Stomach smooth muscle (tissue), 2 donors: Measurements from ENCODE around the gene NGRN.
"Not testable (repeated sequence)": the region's sequence is repeated elsewhere in the genome, so short reads cannot be mapped to it uniquely, and the experiment has no call there.

Experiments
- H3K27ac ChIP-seq: one replicate; pipeline ENCODE4 v1.7.0; 2013; ENCODE audit warnings: mild to moderate bottlenecking, low read length, inconsistent platforms
- H3K27me3 ChIP-seq, 2 donors: one replicate each; pipeline ENCODE4 v1.7.0; 2013; ENCODE audit warnings: low read length in 2 of 2; ENCODE audit not compliant: insufficient read depth in 2 of 2, control insufficient read depth in 1 of 2
- H3K36me3 ChIP-seq, 2 donors: one replicate each; pipeline ENCODE4 v1.7.0; 2013; ENCODE audit warnings: low read length in 2 of 2; ENCODE audit not compliant: control insufficient read depth in 2 of 2, insufficient read depth in 2 of 2
- H3K4me1 ChIP-seq: one replicate; pipeline ENCODE4 v1.7.0; 2013; ENCODE audit warnings: low read length; ENCODE audit not compliant: control insufficient read depth, insufficient read depth
- H3K4me3 ChIP-seq, 2 donors: one replicate each; pipeline ENCODE4 v1.7.0; 2013; ENCODE audit warnings: low read length in 2 of 2
- H3K9ac ChIP-seq, 2 donors: one replicate each; pipeline ENCODE4 v1.7.0; 2013; ENCODE audit warnings: low read length in 2 of 2, mild to moderate bottlenecking in 1 of 2
- H3K9me3 ChIP-seq, 2 donors: one replicate each; pipeline ENCODE4 v1.7.0; 2013; ENCODE audit warnings: low read length in 2 of 2; ENCODE audit not compliant: control insufficient read depth in 2 of 2
- donor health status: healthy.
- donor health status: Pancreatic carcinoma.

Gene NGRN

DNA sequence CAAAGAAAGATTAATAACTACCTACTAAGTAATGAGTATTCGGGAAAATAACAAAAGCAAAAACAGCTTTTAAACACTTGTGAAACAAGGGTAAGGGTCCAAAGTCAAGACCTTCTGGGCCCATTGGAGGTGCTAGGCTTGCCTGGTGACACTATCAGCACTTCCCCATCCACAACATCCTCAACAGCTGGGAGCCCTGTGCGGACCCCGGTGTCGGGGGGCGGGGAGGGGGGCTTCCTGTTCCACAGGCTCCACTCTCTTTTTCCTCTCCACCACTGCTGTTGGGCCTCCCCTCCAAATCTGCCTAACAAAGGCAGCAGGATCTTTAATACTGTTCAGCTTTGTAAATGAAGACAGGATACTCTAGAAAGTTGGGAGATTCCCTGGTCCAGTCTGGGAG lies 21.6 kb downstream of the NGRN start:
- Histone ChIP-seq H3K9me3 (no peaks in the 10 kb centered on the region), H3K27me3 (no peaks in the 10 kb centered on the region), H3K4me3 (no peak overlapping the region), H3K36me3 (no peaks in the 10 kb centered on the region), H3K9ac (no peak overlapping the region), H3K4me1 (no peaks in the 10 kb centered on the region), H3K27ac (no peak overlapping the region)

DNA sequence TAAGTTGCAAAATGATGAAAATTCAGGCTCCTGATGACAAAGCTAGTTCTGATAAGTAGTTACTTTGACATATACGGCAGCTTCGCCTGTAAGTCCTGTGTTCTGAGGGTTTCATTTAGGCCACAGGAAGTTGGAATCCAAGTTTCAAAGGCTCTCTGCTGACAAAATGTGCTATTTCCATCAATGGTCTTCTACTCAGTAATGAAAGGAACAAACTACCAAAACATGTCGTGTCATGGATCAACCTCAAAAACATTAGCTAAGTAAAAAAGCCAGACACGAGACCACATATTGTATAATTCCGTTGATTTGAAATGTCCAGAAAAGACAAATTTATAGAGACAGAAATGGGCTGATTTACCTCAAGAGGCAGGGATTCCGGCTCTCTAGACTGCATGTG lies 22.5 kb downstream of the NGRN start:
- Histone ChIP-seq H3K9me3 (no peaks in the 10 kb centered on the region), H3K4me3 (no peak overlapping the region), H3K9ac (no peak overlapping the region), H3K27me3 (no peaks in the 10 kb centered on the region), H3K27ac (no peak overlapping the region), H3K4me1 (no peaks in the 10 kb centered on the region), H3K36me3 (no peaks in the 10 kb centered on the region)

DNA sequence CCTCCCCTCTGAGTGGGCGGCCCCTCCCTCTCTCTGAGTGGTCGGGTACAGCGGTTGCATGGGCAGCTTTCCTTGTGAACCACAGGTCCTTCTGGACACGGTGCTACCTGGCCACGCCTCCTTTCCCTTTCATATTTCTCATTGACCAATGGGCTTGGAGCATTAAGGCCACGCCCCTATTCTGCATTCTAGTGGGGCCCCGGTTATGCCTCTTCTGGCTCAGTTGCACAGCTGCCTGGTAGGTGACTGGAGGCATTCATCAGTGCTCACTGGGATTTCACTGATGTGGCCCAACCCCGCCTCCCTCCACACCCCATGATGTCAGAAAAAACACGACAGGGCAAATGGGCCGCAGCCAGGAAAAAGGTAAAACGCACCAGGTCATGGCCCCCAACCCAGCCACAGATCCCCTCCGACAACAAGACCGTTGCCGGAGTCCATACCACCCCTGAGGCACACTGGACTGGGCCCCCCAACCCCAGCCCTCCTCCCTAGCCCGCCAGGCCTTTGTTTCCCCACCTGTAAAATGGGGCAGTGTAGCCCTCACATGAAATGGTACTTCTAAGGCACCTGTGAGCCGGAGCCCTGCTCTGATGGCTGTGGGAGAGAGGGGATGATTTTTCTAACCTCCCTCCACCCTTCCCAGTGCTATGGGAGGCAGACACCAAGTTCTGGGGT lies 26.3 kb downstream of the NGRN start:
- Histone ChIP-seq H3K27me3 (no peaks in the 10 kb centered on the region), H3K4me3 (no peak overlapping the region), H3K9ac (no peak overlapping the region)

DNA sequence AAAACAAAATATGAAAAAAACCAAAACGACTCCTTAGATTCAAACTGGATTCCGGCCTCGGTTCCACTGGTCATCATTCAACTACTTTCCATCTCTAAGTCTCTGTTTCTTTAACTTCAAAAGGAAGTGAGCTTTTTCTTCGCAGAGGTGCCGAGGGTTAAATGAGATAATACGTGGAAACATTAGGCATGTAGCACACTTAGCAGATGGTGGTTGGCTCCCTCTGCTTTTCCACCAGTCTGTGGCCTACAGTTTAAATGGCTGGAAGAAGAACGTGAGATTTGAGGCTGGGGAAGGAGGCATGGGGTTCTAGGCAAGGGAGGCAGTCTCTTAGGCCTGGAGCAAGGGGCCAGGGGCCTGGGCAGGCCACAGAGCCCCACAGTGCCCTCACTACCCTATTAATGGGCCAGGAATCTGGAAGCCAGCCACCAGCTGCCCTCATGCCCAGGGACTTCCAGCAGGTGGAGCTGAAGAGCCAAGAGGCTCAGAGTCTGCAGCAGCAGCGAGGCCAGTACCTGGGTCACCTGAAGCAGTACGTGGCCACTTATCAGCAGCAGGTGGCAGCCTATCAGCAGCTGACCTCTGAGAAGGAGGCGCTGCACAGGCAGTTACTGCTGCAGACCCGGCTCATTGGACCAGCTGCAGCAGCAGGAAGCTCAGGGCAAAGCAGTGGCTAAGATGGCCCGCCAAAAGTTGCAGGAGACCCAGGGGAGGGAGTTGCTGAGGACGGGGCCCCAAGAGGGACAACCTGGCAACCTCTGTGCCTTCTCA lies 27.8 kb downstream of the NGRN start:
- H3K4me1 ChIP-seq, H3K27me3 ChIP-seq, H3K27ac ChIP-seq, H3K4me3 ChIP-seq, H3K9me3 ChIP-seq, H3K9ac ChIP-seq, H3K36me3 ChIP-seq: not testable (repeated sequence)

More for the DNA sequence above, 26.3 kb downstream of the NGRN start:
- H3K27ac ChIP-seq: no peak overlapping the region
- no peaks in the 10 kb centered on the region for H3K9me3 ChIP-seq
- no peaks in the 10 kb centered on the region for H3K4me1 ChIP-seq
- no peaks in the 10 kb centered on the region for H3K36me3 ChIP-seq

DNA sequence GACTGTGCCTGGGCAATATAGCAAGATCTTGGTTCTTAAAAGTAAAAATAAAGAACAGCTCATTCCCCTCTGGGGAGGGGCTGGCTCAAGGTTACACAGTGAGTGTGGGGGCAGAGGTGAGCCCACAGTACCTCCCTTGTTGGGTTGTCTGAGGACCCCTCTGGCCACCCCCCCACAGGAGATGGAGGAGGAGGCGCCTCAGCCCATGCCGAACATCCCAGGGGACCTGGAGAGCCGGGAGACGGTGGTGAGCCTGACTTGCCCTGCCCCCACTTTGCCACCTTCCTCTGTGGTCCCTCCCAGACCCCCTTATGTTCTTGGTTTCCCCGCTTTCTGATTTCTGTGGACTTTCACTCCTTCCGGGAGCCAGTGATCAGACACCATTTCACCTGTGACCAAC lies 28.7 kb downstream of the NGRN start:
- no peaks in the 10 kb centered on the region for H3K4me1 ChIP-seq

DNA sequence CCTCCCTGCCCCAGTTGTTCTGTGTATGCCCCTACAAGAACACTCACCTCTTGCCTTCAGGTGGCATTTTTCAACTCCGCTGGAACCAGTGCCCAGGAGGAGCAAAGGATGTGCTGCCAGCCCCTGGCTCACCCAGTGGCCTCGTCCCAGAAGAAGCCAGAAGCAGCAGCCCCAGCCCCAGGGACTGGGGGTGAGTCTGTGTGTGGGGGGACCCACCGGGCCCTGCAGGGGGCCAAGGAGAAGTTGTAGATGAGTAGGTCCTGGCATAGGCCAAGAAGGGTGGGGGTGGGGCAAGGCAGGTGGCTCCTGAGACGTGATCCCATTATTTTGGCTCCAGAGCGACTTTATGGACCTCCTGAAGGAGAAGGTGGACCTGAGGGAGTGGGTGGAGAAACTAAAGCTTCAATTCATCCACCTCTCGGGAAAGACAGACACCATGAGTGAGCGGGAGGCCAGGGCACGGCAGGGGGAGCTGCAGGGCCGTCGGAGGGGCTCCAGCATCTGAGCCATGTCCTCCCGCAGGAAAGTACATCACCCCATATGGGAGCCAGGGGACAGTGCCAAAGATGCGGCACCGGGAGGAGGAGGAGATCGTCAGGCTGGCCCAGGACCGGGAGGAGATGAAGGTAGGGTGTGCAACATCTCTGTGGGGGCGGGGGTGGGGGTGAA lies 29.3 kb downstream of the NGRN start:
- Histone ChIP-seq H3K4me3 (no peak overlapping the region), H3K9me3 (no peaks in the 10 kb centered on the region), H3K36me3 (no peaks in the 10 kb centered on the region), H3K4me1 (no peaks in the 10 kb centered on the region), H3K27me3 (no peaks in the 10 kb centered on the region), H3K27ac (no peak overlapping the region), H3K9ac (no peak overlapping the region)

More for the DNA sequence above, 28.7 kb downstream of the NGRN start:
- no peaks in the 10 kb centered on the region for H3K9me3 ChIP-seq
- H3K27me3 ChIP-seq: no peaks in the 10 kb centered on the region
- H3K4me3 ChIP-seq: no peak overlapping the region
- no peak overlapping the region for H3K27ac ChIP-seq
- no peak overlapping the region for H3K9ac ChIP-seq
- no peaks in the 10 kb centered on the region for H3K36me3 ChIP-seq

DNA sequence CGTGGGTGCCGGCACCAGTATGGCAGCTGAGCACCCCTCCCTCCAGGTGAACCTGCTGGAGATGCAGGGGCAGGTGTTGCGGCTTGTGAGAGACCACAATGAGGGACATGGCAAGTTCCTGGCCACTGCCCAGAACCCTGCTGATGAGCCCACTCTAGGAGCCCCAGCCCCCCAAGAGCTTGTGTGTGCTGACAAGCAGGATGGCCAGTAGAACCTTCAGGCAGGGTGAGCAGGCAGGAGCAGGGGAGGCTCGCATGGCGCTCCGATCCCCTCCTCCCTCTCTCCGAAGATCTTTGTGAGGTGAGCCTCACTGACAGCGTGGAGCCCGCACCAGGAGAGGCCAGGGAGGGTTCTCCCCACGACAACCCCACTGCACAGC lies 29.8 kb downstream of the NGRN start:
- Histone ChIP-seq H3K4me1 (no peaks in the 10 kb centered on the region), H3K4me3 (no peak overlapping the region), H3K9ac (no peak overlapping the region), H3K36me3 (no peaks in the 10 kb centered on the region), H3K27ac (no peak overlapping the region), H3K27me3 (no peaks in the 10 kb centered on the region), H3K9me3 (no peaks in the 10 kb centered on the region)

DNA sequence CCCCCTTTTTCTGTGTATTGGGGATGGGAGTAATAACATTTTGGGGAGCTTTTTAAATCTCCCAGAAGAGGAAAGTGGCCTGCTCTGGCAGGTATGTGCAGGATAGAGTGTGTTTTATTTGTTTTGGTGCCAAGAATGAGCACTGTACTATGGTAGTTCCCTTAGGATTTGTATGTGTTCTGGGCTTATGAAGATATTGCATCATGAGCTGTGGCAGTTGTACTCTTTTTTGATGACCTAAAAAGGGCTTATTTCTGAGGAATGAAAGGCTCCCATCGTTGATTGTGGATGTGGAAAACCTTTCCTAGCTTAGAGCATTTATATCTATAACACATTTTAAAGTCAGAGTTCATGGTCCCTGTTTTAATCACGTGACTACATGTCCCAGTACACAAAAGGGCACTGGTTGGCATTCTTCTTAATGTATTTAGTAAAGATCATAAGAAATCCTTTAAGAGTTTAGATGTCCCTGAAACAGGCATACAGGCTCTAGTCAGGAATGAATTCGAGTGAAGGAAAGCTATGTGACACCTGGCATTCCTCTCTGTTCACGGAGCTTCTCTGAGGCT lies 30.9 kb downstream of the NGRN start:
- H3K4me3 ChIP-seq, H3K9me3 ChIP-seq, H3K9ac ChIP-seq, H3K36me3 ChIP-seq, H3K27me3 ChIP-seq, H3K4me1 ChIP-seq, H3K27ac ChIP-seq: not testable (repeated sequence)

DNA sequence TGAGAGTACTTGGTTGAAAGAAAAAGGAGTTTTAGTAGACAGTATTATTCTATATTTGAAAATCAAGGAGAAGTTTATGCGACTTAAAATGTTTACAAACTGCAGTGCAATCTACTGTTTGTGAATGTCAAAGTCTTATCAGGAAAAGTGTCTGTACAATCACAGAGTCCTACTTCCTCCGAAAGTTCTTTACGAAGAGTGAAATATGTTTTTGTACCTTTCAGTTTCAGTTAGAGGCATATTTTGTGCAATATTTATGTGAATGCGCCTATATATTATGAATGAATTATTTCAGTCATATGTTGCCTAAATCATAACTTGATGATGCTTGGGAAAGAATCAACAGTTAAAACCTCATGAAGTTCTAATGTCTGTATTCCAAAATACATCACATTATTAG lies 31.5 kb downstream of the NGRN start:
- H3K9ac ChIP-seq: no peak overlapping the region
- no peaks in the 10 kb centered on the region for H3K27me3 ChIP-seq
- H3K36me3 ChIP-seq: no peaks in the 10 kb centered on the region
- no peak overlapping the region for H3K27ac ChIP-seq
- H3K9me3 ChIP-seq: no peaks in the 10 kb centered on the region
- peaks cover 5% of the 10 kb centered on the region for H3K4me1 ChIP-seq
- no peak overlapping the region for H3K4me3 ChIP-seq

DNA sequence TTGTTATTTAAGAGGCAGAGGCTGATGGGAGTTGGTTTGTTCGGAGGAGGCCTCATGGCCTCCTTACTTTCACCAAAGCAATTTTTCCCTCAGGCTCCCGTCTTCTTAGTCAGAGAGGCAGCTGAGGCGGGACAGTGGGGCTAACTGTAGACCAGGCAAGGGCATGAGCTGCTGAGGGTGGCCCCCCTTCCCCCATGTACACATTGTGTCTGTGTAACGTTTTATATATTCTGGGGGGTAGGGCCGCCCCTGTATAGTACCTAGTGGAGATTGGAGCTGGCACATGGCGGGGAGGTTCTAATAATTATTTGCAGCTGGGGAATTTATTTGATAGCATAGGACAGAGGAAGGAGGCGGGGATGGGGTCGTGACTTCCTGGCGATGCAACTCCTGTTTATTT lies 35.1 kb downstream of the NGRN start:
- Histone ChIP-seq H3K27ac (no peak overlapping the region), H3K9ac (no peak overlapping the region), H3K9me3 (no peaks in the 10 kb centered on the region), H3K36me3 (no peaks in the 10 kb centered on the region), H3K27me3 (no peaks in the 10 kb centered on the region), H3K4me3 (no peak overlapping the region), H3K4me1 (peaks cover 5% of the 10 kb centered on the region)
